Epithelial cell of proximal tubule (primary cell): Measurements from ENCODE around the gene NUP62. TPM values are rescaled to one million over a fixed set of nuclear protein-coding genes. Genes with fewer than 3 reads are reported as not detected.

ENCODE experiments used
- DNase-seq: peaks from one replicate; pipeline ENCODE4 v3.0.0-alpha.2; 2011; ENCODE audit warnings: low read depth
- H3K4me3 ChIP-seq: 2 replicates; pipeline ENCODE4 v1.5.1; 2011; ENCODE audit warnings: low read depth, mild to moderate bottlenecking, low read length
- total RNA-seq: library from RNA; depleted of rRNA; stranded (reverse); fragments of >200 nt; gene quantifications from 2 replicates; pipeline ENCODE4 v1.2.3, GENCODE V29; 2015
- TF ChIP-seq, protein P1 (sequence below): conservative IDR thresholded peaks from 2 replicates; pipeline ENCODE4 v1.5.1; 2012; ENCODE audit warnings: low read depth, mild to moderate bottlenecking, low read length

The NUP62 gene
- total RNA-seq, 1 donor from 2014 or later, result 83.7 TPM

DNA sequence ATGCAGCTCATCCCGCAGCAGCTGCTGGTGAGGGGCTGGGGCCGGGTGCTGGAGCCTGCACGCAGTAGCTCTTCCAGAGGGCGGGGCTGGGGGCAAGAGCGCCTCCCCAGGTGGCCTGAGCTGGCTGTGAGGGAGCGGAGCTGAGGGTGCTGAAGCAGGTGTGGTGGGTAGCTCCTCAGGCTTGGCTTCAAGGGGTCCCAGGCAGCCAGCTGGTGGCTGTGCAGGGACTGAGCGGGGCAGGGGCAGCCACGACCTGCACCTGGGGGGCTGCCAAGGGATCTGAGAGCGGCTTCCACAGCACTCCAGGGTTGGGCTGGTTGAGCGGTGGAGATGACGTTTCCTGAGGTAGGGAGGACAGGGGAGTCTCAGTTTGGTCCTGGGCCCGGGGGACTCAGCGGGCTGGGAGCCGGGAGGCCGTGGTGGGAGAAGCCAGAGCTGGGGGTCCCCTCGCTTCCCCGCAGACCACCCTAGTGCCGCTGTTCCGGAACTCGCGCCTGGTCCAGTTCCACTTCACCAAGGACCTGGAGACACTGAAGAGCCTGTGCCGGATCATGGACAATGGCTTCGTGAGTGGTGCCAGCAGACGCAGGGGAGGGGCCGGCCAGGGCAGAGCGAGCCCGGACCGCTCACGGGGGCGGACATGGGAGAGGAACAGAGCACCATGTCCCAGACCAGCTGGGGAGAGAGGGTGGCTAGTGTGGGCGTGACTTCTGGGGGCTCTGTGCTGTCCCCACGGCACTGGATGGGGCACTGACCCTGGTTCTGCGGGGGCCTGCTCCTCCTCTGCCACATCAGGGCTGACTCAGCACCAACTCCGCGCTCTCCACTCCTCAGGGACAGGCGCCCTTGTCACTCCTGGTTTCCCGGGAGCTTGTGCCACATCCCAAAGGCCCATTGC lies 71.0 kb downstream of the NUP62 start:
- no peak overlapping the region for H3K4me3 ChIP-seq
- DNase-seq, result no peak
- TF ChIP-seq, protein P1, sequence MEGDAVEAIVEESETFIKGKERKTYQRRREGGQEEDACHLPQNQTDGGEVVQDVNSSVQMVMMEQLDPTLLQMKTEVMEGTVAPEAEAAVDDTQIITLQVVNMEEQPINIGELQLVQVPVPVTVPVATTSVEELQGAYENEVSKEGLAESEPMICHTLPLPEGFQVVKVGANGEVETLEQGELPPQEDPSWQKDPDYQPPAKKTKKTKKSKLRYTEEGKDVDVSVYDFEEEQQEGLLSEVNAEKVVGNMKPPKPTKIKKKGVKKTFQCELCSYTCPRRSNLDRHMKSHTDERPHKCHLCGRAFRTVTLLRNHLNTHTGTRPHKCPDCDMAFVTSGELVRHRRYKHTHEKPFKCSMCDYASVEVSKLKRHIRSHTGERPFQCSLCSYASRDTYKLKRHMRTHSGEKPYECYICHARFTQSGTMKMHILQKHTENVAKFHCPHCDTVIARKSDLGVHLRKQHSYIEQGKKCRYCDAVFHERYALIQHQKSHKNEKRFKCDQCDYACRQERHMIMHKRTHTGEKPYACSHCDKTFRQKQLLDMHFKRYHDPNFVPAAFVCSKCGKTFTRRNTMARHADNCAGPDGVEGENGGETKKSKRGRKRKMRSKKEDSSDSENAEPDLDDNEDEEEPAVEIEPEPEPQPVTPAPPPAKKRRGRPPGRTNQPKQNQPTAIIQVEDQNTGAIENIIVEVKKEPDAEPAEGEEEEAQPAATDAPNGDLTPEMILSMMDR, result no peak

DNA sequence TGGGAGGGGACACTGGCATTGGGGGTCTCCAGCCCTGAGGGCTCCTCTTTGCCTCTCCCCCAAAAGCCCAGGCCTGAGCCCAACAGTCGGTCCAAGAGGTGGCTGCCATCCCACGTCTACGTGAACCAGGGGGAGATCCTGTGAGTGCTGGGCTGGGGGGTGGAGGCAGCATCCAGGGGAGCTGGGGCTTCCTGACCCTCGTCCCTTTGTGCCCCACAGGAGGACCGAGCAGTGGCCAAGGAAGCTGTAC lies 71.5 kb downstream of the NUP62 start:
- no peak overlapping the region for H3K4me3 ChIP-seq
- TF ChIP-seq, protein P1, result no peak
- no peak for DNase-seq

DNA sequence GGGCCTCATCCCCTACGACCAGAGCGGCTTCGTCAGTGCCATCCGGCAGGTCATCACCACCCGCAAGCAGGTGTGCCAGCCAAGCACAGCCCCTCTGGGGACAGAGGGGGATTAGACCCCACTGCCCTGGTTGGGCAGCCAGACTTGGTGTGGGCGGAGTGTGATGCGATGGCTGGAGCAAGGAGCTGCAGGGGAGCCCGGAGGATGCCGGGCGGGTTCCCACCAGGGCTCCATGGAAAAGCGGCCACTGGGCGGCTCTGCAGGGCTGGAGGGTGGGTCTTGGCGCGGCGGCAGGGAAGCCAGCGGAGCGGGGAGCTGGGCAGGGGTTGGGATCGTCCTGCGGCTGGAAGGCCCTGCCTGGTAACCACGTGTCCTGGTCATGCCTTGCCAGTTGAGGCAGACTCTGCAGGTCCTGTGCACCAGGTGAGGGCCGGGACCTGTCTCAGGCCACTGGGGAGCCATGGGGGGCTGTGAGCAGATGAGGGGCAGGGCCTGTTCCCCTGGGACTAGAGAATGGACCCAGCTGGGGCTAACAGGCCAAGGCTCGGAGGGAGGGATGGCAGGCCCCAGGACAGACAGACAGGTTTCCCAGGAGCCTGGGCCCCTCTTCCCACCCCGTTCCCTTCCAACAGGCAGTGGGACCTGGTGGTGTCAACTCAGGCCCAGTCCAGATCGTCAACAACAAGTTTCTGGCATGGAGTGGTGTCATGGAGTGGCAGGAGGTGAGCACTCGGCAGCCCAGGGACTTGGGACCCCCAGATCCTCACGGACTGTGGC lies 72.1 kb downstream of the NUP62 start:
- DNase-seq, result no peak
- TF ChIP-seq, protein P1, result no peak
- no peak overlapping the region for H3K4me3 ChIP-seq

Other genes with a start within 250 kb of the NUP62 start
- 1.9 and 2.8 TPM in 2 replicates for gene ADM5, start 239.9 kb downstream of the NUP62 start, total RNA-seq
- 1.7 and 9.9 TPM in 2 replicates for gene CPT1C, start 238.4 kb downstream of the NUP62 start, total RNA-seq
- not detected in 2 replicates for gene TSKS, start 166.2 kb downstream of the NUP62 start, total RNA-seq
- 98.2 and 103 TPM in 2 replicates for gene AP2A1, start 162.5 kb downstream of the NUP62 start, total RNA-seq
- 8.3 and 15.0 TPM in 2 replicates for gene FUZ, start 116.2 kb downstream of the NUP62 start, total RNA-seq
- 30.4 and 34.8 TPM in 2 replicates for gene MED25, start 111.2 kb downstream of the NUP62 start, total RNA-seq
- gene PTOV1, start 78.3 kb downstream of the NUP62 start, total RNA-seq, result 81.9 and 121 TPM in 2 replicates
- gene PNKP, start 61.9 kb downstream of the NUP62 start, total RNA-seq, result 59.2 and 71.6 TPM in 2 replicates
- 25.8 and 34.4 TPM in 2 replicates for gene AKT1S1, start 52.1 kb downstream of the NUP62 start, total RNA-seq
- gene TBC1D17, start 51.8 kb downstream of the NUP62 start, total RNA-seq, result 11.9 and 16.8 TPM in 2 replicates
- gene IL4I1, start 32.6 kb downstream of the NUP62 start, total RNA-seq, result 4.0 and 9.5 TPM in 2 replicates
- gene ATF5, start 299 bp downstream of the NUP62 start, total RNA-seq, result 15.3 and 17.5 TPM in 2 replicates
- gene SIGLEC11, start 31.7 kb upstream of the NUP62 start, total RNA-seq, result not detected in 2 replicates
- gene VRK3, start 95.9 kb upstream of the NUP62 start, total RNA-seq, result 31.0 and 33.6 TPM in 2 replicates
- gene ZNF473, start 96.5 kb upstream of the NUP62 start, total RNA-seq, result 5.1 and 6.9 TPM in 2 replicates
- gene IZUMO2, start 233.8 kb upstream of the NUP62 start, total RNA-seq, result 0.29 TPM in 1 of 2 replicates, not detected in the other